Measurements from ENCODE around the gene DPP8. TPM values are rescaled to one million over a fixed set of nuclear protein-coding genes. Genes with fewer than 3 reads are reported as not detected.

The DPP8 gene
- total and polyA plus RNA-seq, 4 donors, result 5.5 to 22.7 (median 17.5) TPM

- TF ChIP-seq ZBTB33 (IDR thresholded peaks at IDR 0.05), result no peak
- TF ChIP-seq GABPA (IDR thresholded peaks at IDR 0.05 in 1 of 2, conservative IDR thresholded peaks at IDR 0.05 in 1 of 2), result no peak
- no peak for TF ChIP-seq YY1 (IDR thresholded peaks at IDR 0.05)
- TF ChIP-seq TAF1 (conservative IDR thresholded peaks at IDR 0.05), result no peak
- TF ChIP-seq MAX (IDR thresholded peaks at IDR 0.05), result no peak
- no peak for TF ChIP-seq SP1 (IDR thresholded peaks at IDR 0.05)
- TF ChIP-seq RXRA (IDR thresholded peaks at IDR 0.05), result no peak
These were observed 103.7 kb downstream of the DPP8 start (continued) for GRCh38 chr15:65413760-65414144.

GRCh38 chr15:65413051-65413759 lies 104.3 kb downstream of the DPP8 start:
- no peak overlapping the region for H3K27ac ChIP-seq (ENCODE audit: low read depth in 1 of 2, low read length in 2 of 2)
- DNase-seq (ENCODE audit: low spot score), result no peak
- H3K36me3 ChIP-seq (ENCODE audit: control insufficient read depth in 4 of 4, insufficient read depth in 3 of 4, low read depth in 1 of 4, low read length in 3 of 4), result no peaks in the 10 kb centered on the region
- no peaks in the 10 kb centered on the region for H3K27me3 ChIP-seq (ENCODE audit: control insufficient read depth in 4 of 4, insufficient read depth in 4 of 4, low read length in 3 of 4)
- H3K9me3 ChIP-seq (ENCODE audit: control insufficient read depth in 4 of 4, low read length in 3 of 4), result no peaks in the 10 kb centered on the region
- no peak overlapping the region for H3K9ac ChIP-seq (ENCODE audit: low read depth in 1 of 2, low read length in 2 of 2)
- no peak overlapping the region for H3K4me3 ChIP-seq (ENCODE audit: low read depth in 1 of 3, low read length in 3 of 3)
- TF ChIP-seq HNF4G (IDR thresholded peaks at IDR 0.05) (no peak), YY1 (IDR thresholded peaks at IDR 0.05) (no peak), RXRA (IDR thresholded peaks at IDR 0.05) (no peak), TAF1 (conservative IDR thresholded peaks at IDR 0.05) (no peak), FOXA1 (IDR thresholded peaks at IDR 0.05) (no peak), SP1 (IDR thresholded peaks at IDR 0.05) (no peak), CTCF (IDR thresholded peaks at IDR 0.05; ENCODE audit: low read depth, low read length, missing input control) (no peak), REST (IDR thresholded peaks at IDR 0.05) (no peak), ZBTB33 (IDR thresholded peaks at IDR 0.05) (no peak)
- H3K4me1 ChIP-seq (ENCODE audit: control insufficient read depth in 4 of 4, insufficient read depth in 4 of 4, low read length in 3 of 4), result no peaks in the 10 kb centered on the region

Data from liver (tissue), 9 donors.